A549 (cell line): ENCODE measurements around the gene CMIP. TPM values are rescaled to one million over a fixed set of nuclear protein-coding genes. Genes with fewer than 3 reads are reported as not detected.

Source experiments
- ATAC-seq, 2 experiments: fragments of 200-7000 bp in 1 of 2; fragments of >200 bp in 1 of 2; cut with Nextera tagmentation in 1 of 2; cut with Tn5 transposase in 1 of 2; 3 replicates each; pipeline versions ENCODE4 v1.8.0 to v1.9.1; 2018 to 2020; ENCODE audit warnings: mild to moderate bottlenecking in 1 of 2, moderate library complexity in 1 of 2
- CTCF ChIA-PET: fragments of 300-600 bp; sonication (Branson Sonifier 250); formaldehyde crosslinking; extraction: SDS; loops from one replicate; lab custom pipeline; 2021; ENCODE audit warnings: antibody characterized with exemption, inconsistent platforms; lab: Yijun Ruan, JAX
- POLR2A ChIA-PET: fragments of 350-600 bp; formaldehyde crosslinking; extraction: SDS; loops from one replicate; lab custom pipeline; 2021; ENCODE audit warnings: antibody characterized with exemption, inconsistent platforms; lab: Yijun Ruan, JAX
- DNase-seq, 2 experiments: peaks; one replicate each; pipeline versions ENCODE4 v3.0.0 to v3.0.0-alpha.2; 2011 to 2016; ENCODE audit warnings: low read depth in 1 of 2, low spot score in 1 of 2
- FAIRE-seq: peaks from 2 replicates; lab custom pipeline; 2011; peaks lifted over from hg19 to GRCh38; lab: Jason Lieb, UNC
- H3K27ac ChIP-seq, 2 experiments: fragments of >200 bp; sonication (Bioruptor Twin); formaldehyde crosslinking; 3 replicates each; pipeline ENCODE4 v1.5.1; 2016 to 2017
- H3K4me1 ChIP-seq: fragments of >200 bp; sonication (Bioruptor Twin); formaldehyde crosslinking; 3 replicates; pipeline ENCODE4 v1.6.1; 2016
- H3K4me2 ChIP-seq: fragments of >200 bp; sonication (Bioruptor Twin); formaldehyde crosslinking; 3 replicates; pipeline ENCODE4 v1.6.1; 2016
- H3K4me3 ChIP-seq: fragments of >200 bp; sonication (Bioruptor Twin); formaldehyde crosslinking; 3 replicates; pipeline ENCODE4 v1.5.1; 2016
- H3K9me3 ChIP-seq: fragments of >200 bp; sonication (Bioruptor Twin); formaldehyde crosslinking; 3 replicates; pipeline ENCODE4 v1.6.1; 2016
- BHLHE40 ChIP-seq: IDR thresholded peaks from 2 replicates; pipeline ENCODE4 v1.6.1; 2012; ENCODE audit warnings: low read depth, low read length, inconsistent platforms
- CBX2 ChIP-seq: fragments of 200-600 bp; sonication (generic); IDR thresholded peaks from 2 replicates; pipeline ENCODE4 v1.6.1; 2016; ENCODE audit warnings: low read depth, mild to moderate bottlenecking, borderline replicate concordance
- CEBPB ChIP-seq, 2 experiments: fragments of >200 bp in 1 of 2; sonication (Bioruptor Twin) in 1 of 2; formaldehyde crosslinking in 1 of 2; IDR thresholded peaks; 2 replicates each; pipeline ENCODE4 v1.6.1; 2012 to 2016
- FOSB ChIP-seq: fragments of 250-450 bp; sonication (Bioruptor Pico); IDR thresholded peaks from 2 replicates; pipeline ENCODE4 v1.5.0; 2020; ENCODE audit warnings: mild to moderate bottlenecking, moderate library complexity
- FOSL2 ChIP-seq, 2 experiments: fragments of 450-650 bp in 1 of 2; fragments of >200 bp in 1 of 2; sonication (Bioruptor Twin) in 1 of 2; formaldehyde crosslinking; IDR thresholded peaks; 2 replicates each; pipeline versions ENCODE4 v1.5.0 to v1.6.1; 2016 to 2020; ENCODE audit warnings: mild to moderate bottlenecking in 1 of 2, moderate library complexity in 1 of 2
- GATA3 ChIP-seq: IDR thresholded peaks from 2 replicates; pipeline ENCODE4 v1.6.1; 2012; ENCODE audit warnings: borderline replicate concordance
- HEYL ChIP-seq: fragments of 250-450 bp; sonication (Bioruptor Pico); IDR thresholded peaks from 2 replicates; pipeline ENCODE4 v1.8.0; 2021; ENCODE audit warnings: mild to moderate bottlenecking, moderate library complexity
- HOXA7 ChIP-seq: fragments of 250-450 bp; sonication (Bioruptor Pico); IDR thresholded peaks from 2 replicates; pipeline ENCODE4 v1.5.0; 2020; ENCODE audit warnings: mild to moderate bottlenecking, moderate library complexity
- HOXB5 ChIP-seq: fragments of 250-450 bp; sonication (Bioruptor Pico); IDR thresholded peaks from 2 replicates; pipeline ENCODE4 v1.5.0; 2020; ENCODE audit warnings: mild to moderate bottlenecking, moderate library complexity
- JUNB ChIP-seq: fragments of >200 bp; sonication (Bioruptor Twin); formaldehyde crosslinking; IDR thresholded peaks from 2 replicates; pipeline ENCODE4 v1.6.1; 2016
- MYC ChIP-seq: IDR thresholded peaks from 2 replicates; pipeline ENCODE4 v1.6.1; 2012; ENCODE audit warnings: mild to moderate bottlenecking, inconsistent platforms, low read length, improper control_type of control experiment, borderline replicate concordance
- NFE2L2 ChIP-seq: fragments of 150-350 bp; conservative IDR thresholded peaks from 2 replicates; pipeline ENCODE4 v1.6.1; 2014; ENCODE audit warnings: low read length
- NPAS2 ChIP-seq: fragments of 250-450 bp; sonication (Bioruptor Pico); IDR thresholded peaks from 2 replicates; pipeline ENCODE4 v1.8.0; 2022; ENCODE audit warnings: mild to moderate bottlenecking, moderate library complexity, borderline replicate concordance
- NR3C1 ChIP-seq: fragments of >200 bp; sonication (Bioruptor Twin); formaldehyde crosslinking; IDR thresholded peaks from 3 replicates; pipeline ENCODE4 v1.6.1; 2017
- POLR2AphosphoS2 ChIP-seq: conservative IDR thresholded peaks from 2 replicates; pipeline ENCODE4 v1.6.1; 2012; ENCODE audit warnings: low read length, improper control_type of control experiment, inconsistent platforms
- RARB ChIP-seq: fragments of 250-450 bp; sonication (Bioruptor Pico); IDR thresholded peaks from 2 replicates; pipeline ENCODE4 v1.8.0; 2021; ENCODE audit warnings: mild to moderate bottlenecking, moderate library complexity
- RCOR1 ChIP-seq: fragments of 150-350 bp; IDR thresholded peaks from 2 replicates; pipeline ENCODE4 v1.6.1; 2014; ENCODE audit warnings: antibody characterized with exemption, low read length, low read depth
- TFCP2L1 ChIP-seq: fragments of 250-450 bp; sonication (Bioruptor Pico); IDR thresholded peaks from 2 replicates; pipeline ENCODE4 v1.5.0; 2021; ENCODE audit warnings: mild to moderate bottlenecking
- TP53 ChIP-seq: fragments of 250-450 bp; sonication (Bioruptor Pico); IDR thresholded peaks from 2 replicates; pipeline ENCODE4 v1.5.0; 2021; ENCODE audit warnings: mild to moderate bottlenecking, moderate library complexity
- ZC3H11A ChIP-seq: fragments of 450-650 bp; IDR thresholded peaks from 2 replicates; pipeline ENCODE4 v1.6.1; 2014; ENCODE audit warnings: antibody characterized with exemption, mild to moderate bottlenecking
- ZNF302 ChIP-seq: fragments of 250-450 bp; sonication (Bioruptor Pico); IDR thresholded peaks from 2 replicates; pipeline ENCODE4 v1.9.0; 2021; ENCODE audit warnings: inconsistent platforms, mild to moderate bottlenecking, moderate library complexity
- WGBS: methylation state at CpG from one replicate; pipeline ENCODE4 v1.1.6; 2017; ENCODE audit errors: missing lambda C conversion rate; 5-methylcytosine and 5-hydroxymethylcytosine counted together
- polyA plus RNA-seq, 4 experiments: library from polyadenylated mRNA; depleted of rRNA in 3 of 4; stranded (reverse); fragments of >200 nt; fragmentation: RNase III in 1 of 4; extraction: RNeasy Plus Mini Kit Qiagen cat#74134 plus additional on column Dnase treatment in 1 of 4; gene quantifications; 2 replicates in 3 of 4; 3 replicates in 1 of 4; pipeline ENCODE4 v1.2.3, GENCODE V29; 2011 to 2017
- TF ChIP-seq, protein P1 (sequence below): IDR thresholded peaks from 2 replicates; pipeline ENCODE4 v1.6.1; 2012; ENCODE audit warnings: low read depth, borderline replicate concordance
- TF ChIP-seq, protein P2 (sequence below): fragments of >200 bp; sonication (Bioruptor Twin); formaldehyde crosslinking; IDR thresholded peaks from 3 replicates; pipeline ENCODE4 v1.6.1; 2016
- TF ChIP-seq, protein P3 (sequence below): fragments of >200 bp; sonication (Bioruptor Twin); formaldehyde crosslinking; IDR thresholded peaks from 3 replicates; pipeline ENCODE4 v1.5.1; 2016
- TF ChIP-seq, protein P4 (sequence below): IDR thresholded peaks from 2 replicates; pipeline ENCODE4 v1.6.1; 2012

The CMIP gene
- polyA plus RNA-seq, 2 of the 4 experiments (the other 2 are of a cell fraction): 21.6 to 125 TPM

DNA sequence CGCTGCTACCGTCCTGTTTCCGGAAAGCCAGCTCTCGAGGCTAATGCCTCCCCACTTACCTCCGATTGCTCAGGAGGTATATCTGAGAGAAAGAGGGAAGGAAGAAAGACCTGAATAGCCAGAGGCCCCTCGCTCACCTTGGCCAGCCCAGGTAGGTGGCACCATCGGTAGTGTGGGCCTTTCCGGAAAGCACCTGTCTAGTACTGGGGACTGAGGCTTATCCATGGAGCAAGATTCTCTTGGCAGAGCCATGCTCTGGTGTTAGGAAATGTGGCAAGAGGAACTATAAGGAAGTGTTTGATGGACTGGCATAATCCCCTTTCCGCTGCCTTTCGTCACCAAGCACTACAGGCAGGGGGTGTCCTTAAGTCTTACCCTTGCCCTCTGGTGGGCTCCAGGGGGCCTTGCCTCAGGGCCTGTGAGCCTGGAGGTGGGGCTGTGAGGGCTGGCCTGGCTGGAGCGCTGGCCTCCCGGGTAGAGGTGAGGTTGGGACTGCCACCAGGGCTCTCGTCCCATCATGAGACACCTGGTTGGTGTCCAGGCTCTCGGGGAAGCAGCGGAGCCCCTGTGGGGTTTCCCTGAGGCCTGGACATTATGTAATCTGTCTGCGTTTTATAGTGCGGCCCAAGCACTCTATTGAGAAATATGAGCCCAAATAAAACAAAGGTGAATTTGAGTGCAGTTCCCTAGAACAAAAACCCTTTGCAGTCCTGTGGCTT is 2.9 kb downstream of the CMIP start (continued):
- TF ChIP-seq, protein P1, sequence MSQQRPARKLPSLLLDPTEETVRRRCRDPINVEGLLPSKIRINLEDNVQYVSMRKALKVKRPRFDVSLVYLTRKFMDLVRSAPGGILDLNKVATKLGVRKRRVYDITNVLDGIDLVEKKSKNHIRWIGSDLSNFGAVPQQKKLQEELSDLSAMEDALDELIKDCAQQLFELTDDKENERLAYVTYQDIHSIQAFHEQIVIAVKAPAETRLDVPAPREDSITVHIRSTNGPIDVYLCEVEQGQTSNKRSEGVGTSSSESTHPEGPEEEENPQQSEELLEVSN: no peak; the same call in 1 of the 2 replicates
- TF ChIP-seq CEBPB (IDR thresholded peaks at IDR 0.05) (peak in 1 of 2 experiments; percentile 52; a peak in 3 of 4 replicates), HEYL (CRISPR knock-in tag) (no peak), GATA3 (0 out of 2 replicates have a peak, but pooled peaks have one; percentile 42), MYC (no peak), FOSL2 (IDR thresholded peaks at IDR 0.05) (no peak), FOSL2 (CRISPR knock-in tag; IDR thresholded peaks at IDR 0.05) (peak; percentile 19; the same call in 1 of the 2 replicates), RARB (no peak), POLR2AphosphoS2 (no peak), TP53 (CRISPR knock-in tag) (no peak), NR3C1 (no peak)

DNA sequence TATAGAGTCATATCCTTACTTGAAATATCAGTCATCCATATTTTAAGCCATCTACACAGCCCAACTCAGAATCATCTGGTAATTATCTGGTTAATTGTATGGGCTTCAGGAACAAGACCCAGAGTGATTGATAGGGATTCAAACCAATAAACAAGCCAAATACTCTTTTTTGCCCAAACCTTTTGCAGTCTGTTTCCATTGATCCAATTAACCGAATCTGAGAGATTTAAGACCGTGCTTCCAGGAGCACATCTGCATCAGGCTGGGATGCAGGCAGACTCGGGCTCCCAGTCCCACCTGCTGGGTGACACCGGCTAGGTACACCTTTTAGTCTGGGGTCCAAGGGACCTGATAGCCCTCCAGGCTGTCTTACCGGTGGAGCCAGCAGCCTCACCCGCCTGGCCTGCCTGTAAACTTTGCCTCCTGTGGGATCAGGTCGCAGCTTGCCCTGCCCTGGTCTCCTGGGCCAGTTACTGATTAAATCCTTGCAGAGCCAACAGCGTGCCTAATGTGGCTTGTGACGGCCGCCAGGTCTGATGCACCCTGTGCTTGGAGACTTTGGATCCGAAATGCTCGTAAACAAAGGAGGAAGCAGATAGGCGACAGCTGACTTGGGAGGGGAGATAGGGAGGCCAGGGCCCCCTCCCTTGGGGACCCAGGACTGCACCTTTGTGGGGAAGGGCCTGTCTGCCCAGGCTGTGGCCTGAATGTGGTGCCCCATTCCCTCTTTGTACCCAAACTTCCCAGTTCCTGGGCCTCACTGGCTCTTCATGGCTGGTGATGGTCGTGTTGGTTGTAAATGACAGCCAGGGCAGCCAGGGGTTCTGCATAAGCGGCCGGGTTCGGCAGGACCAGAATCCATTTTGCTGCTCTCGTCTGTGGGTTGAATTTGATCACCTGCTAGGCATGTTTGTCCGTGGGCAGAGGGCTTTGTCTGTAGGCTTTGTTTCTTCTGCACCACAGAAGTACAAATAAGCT is 3.8 kb downstream of the CMIP start:
- H3K27ac ChIP-seq: peak overlapping the region; percentile 98 to 99
- peak overlapping the region; percentile 79 for H3K4me3 ChIP-seq
- ChIA-PET CTCF (interaction anchor here (1.2 kb wide), 1 partner anchor 49 kb away, joined by 3 read pairs; no protein-coding TSS in a partner anchor), POLR2A (no interaction called here)
- no peak for FAIRE-seq
- H3K4me2 ChIP-seq: peak overlapping the region; percentile 95
- no peaks in the 10 kb centered on the region for H3K9me3 ChIP-seq
- peaks cover 61% of the 10 kb centered on the region for H3K4me1 ChIP-seq
- TF ChIP-seq HOXA7 (CRISPR knock-in tag): peak; percentile 21; the same call in 1 of the 2 replicates
- TF ChIP-seq BHLHE40: no peak
- DNase-seq: no peak
- 6% methylated on average over 18 of the region's 19 CpGs for WGBS
- peak in 1 of 2 experiments; percentile 23; a peak in 3 of 6 replicates for ATAC-seq

DNA sequence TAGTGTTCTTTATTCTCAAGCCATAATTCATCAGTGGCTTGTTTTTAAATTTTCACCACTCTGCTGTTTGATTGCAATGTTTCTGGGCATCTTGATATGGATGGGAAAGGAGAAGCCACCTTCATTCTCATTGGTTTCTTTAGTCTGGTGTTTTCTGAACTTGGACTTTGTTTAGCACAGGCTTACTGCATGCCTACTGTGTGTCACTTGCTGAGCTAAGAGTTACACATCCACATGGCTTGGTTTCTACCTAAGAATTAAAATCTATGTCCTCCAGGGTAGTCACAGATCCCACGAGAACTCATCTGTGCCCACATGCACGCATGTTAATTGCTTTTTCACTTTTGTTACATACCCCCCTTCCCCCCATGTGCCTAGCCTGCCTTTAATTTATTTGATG is 4.6 kb downstream of the CMIP start:
- WGBS: 58% methylated on average over 2 of the region's 2 CpGs
- TF ChIP-seq JUNB (no peak), NPAS2 (no peak), RCOR1 (no peak), FOSL2 (IDR thresholded peaks at IDR 0.05) (no peak), FOSL2 (CRISPR knock-in tag; IDR thresholded peaks at IDR 0.05) (no peak), ZC3H11A (no peak), HOXA7 (CRISPR knock-in tag) (no peak), CBX2 (no peak), TFCP2L1 (CRISPR knock-in tag) (no peak), CEBPB (IDR thresholded peaks at IDR 0.05) (no peak), FOSB (CRISPR knock-in tag) (no peak), MYC (no peak), ZNF302 (CRISPR knock-in tag) (no peak), NFE2L2 (no peak), HOXB5 (CRISPR knock-in tag) (no peak)
- TF ChIP-seq, protein P2, sequence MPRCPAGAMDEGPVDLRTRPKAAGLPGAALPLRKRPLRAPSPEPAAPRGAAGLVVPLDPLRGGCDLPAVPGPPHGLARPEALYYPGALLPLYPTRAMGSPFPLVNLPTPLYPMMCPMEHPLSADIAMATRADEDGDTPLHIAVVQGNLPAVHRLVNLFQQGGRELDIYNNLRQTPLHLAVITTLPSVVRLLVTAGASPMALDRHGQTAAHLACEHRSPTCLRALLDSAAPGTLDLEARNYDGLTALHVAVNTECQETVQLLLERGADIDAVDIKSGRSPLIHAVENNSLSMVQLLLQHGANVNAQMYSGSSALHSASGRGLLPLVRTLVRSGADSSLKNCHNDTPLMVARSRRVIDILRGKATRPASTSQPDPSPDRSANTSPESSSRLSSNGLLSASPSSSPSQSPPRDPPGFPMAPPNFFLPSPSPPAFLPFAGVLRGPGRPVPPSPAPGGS: no peak
- TF ChIP-seq, protein P3, sequence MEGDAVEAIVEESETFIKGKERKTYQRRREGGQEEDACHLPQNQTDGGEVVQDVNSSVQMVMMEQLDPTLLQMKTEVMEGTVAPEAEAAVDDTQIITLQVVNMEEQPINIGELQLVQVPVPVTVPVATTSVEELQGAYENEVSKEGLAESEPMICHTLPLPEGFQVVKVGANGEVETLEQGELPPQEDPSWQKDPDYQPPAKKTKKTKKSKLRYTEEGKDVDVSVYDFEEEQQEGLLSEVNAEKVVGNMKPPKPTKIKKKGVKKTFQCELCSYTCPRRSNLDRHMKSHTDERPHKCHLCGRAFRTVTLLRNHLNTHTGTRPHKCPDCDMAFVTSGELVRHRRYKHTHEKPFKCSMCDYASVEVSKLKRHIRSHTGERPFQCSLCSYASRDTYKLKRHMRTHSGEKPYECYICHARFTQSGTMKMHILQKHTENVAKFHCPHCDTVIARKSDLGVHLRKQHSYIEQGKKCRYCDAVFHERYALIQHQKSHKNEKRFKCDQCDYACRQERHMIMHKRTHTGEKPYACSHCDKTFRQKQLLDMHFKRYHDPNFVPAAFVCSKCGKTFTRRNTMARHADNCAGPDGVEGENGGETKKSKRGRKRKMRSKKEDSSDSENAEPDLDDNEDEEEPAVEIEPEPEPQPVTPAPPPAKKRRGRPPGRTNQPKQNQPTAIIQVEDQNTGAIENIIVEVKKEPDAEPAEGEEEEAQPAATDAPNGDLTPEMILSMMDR: no peak
- TF ChIP-seq, protein P4, sequence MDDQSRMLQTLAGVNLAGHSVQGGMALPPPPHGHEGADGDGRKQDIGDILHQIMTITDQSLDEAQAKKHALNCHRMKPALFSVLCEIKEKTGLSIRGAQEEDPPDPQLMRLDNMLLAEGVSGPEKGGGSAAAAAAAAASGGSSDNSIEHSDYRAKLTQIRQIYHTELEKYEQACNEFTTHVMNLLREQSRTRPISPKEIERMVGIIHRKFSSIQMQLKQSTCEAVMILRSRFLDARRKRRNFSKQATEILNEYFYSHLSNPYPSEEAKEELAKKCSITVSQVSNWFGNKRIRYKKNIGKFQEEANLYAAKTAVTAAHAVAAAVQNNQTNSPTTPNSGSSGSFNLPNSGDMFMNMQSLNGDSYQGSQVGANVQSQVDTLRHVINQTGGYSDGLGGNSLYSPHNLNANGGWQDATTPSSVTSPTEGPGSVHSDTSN: no peak
- Histone ChIP-seq H3K27ac (peak overlapping the region; percentile 98 to 99), H3K9me3 (no peaks in the 10 kb centered on the region), H3K4me3 (peak overlapping the region; percentile 79), H3K4me1 (peaks cover 63% of the 10 kb centered on the region), H3K4me2 (peak overlapping the region; percentile 95)
- CTCF ChIA-PET: interaction anchor here (1.2 kb wide), 1 partner anchor 48 kb away, joined by 3 read pairs; no protein-coding TSS in a partner anchor
- no peak for FAIRE-seq
- POLR2A ChIA-PET: no interaction called here
- ATAC-seq: no peak
- no peak for DNase-seq
